ENCODE results near the gene OSBPL10.

The OSBPL10 gene

GRCh38 chr3:31945738-31946052 is 35.4 kb downstream of the OSBPL10 start:
- no peak for DNase-seq (ENCODE audit: extremely low read depth, low read depth)
- H3K4me3 ChIP-seq (replicated peaks; ENCODE audit: low read depth, low read length), result no peak overlapping the region
- TF ChIP-seq, protein P1, sequence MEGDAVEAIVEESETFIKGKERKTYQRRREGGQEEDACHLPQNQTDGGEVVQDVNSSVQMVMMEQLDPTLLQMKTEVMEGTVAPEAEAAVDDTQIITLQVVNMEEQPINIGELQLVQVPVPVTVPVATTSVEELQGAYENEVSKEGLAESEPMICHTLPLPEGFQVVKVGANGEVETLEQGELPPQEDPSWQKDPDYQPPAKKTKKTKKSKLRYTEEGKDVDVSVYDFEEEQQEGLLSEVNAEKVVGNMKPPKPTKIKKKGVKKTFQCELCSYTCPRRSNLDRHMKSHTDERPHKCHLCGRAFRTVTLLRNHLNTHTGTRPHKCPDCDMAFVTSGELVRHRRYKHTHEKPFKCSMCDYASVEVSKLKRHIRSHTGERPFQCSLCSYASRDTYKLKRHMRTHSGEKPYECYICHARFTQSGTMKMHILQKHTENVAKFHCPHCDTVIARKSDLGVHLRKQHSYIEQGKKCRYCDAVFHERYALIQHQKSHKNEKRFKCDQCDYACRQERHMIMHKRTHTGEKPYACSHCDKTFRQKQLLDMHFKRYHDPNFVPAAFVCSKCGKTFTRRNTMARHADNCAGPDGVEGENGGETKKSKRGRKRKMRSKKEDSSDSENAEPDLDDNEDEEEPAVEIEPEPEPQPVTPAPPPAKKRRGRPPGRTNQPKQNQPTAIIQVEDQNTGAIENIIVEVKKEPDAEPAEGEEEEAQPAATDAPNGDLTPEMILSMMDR (IDR thresholded peaks at IDR 0.05; ENCODE audit: low read depth, low read length, missing control alignments), result no peak

DNA sequence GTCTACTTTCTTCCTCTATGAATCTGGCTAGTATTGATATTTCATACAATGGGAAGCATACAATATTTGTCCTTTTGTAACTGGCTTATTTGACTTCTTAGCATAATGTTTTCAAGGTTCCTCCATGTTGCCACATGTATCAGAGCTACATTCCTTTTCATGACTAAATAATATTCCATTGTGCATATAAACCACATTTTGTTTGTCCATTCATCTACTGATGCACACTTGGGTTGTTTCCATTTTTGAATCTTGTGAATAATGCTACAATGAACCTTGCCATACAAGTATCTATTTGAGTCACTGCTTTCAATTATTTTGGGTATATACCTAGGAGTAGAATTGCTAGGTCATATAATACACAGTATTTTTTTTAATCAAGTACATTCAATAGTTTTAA is 38.0 kb downstream of the OSBPL10 start:
- TF ChIP-seq, protein P1 (IDR thresholded peaks at IDR 0.05; ENCODE audit: low read depth, low read length, missing control alignments), result no peak
- H3K4me3 ChIP-seq (replicated peaks; ENCODE audit: low read depth, low read length), result no peak overlapping the region

GRCh38 chr3:31942446-31942845 is 38.6 kb downstream of the OSBPL10 start:
- TF ChIP-seq, protein P1 (IDR thresholded peaks at IDR 0.05; ENCODE audit: low read depth, low read length, missing control alignments), result no peak
- DNase-seq (ENCODE audit: extremely low read depth, low read depth), result no peak
- no peak overlapping the region for H3K4me3 ChIP-seq (replicated peaks; ENCODE audit: low read depth, low read length)

More for the DNA sequence above, 38.0 kb downstream of the OSBPL10 start:
- DNase-seq (ENCODE audit: extremely low read depth, low read depth), result no peak

DNA sequence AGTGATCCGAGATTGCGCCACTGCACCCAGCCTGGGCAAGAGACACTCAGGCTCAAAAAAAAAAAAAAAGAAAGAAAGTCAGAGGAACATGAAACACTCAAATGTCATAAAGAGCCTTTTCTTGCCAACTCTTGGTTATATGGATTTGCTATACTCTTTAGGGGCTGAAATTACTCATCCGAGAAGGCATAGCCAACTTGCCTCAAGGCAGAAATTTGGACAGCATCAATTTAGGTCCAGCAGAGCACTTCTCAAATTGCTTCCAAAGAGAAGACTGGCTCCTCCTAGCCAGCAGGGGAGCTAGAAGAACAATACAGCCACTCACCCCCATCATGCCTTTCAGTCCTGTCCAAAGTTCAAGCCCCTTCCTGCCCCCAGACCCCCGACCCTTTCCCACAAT is 43.8 kb downstream of the OSBPL10 start:
- H3K4me3 ChIP-seq (replicated peaks; ENCODE audit: low read depth, low read length), result no peak overlapping the region
- TF ChIP-seq, protein P1 (IDR thresholded peaks at IDR 0.05; ENCODE audit: low read depth, low read length, missing control alignments), result no peak
- no peak for DNase-seq (ENCODE audit: extremely low read depth, low read depth)

- no peak for DNase-seq (ENCODE audit: extremely low read depth, low read depth)
- TF ChIP-seq, protein P1 (IDR thresholded peaks at IDR 0.05; ENCODE audit: low read depth, low read length, missing control alignments), result no peak
- no peak overlapping the region for H3K4me3 ChIP-seq (replicated peaks; ENCODE audit: low read depth, low read length)
These were observed 44.5 kb downstream of the OSBPL10 start for GRCh38 chr3:31936420-31937060.

DNA sequence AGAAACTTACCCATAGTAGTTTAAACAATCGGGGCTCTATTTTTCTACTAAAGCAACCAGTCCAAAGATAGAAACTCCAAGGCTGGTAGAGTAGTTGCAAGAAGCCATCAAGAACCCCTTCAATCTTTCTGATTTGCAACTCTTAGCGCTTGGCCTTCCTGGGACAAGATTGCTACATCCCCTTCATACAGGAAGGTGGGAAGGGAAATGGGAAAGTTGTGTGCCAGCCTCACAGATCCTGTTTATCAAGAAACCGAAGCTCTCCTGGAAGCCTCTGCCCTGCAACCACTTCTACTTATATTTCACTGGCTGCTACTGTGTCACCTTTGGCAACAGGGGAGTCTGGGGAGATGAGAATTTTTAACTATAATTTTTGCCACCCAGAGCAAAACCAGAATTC is 46.2 kb downstream of the OSBPL10 start:
- TF ChIP-seq, protein P1 (IDR thresholded peaks at IDR 0.05; ENCODE audit: low read depth, low read length, missing control alignments), result no peak
- no peak for DNase-seq (ENCODE audit: extremely low read depth, low read depth)
- no peak overlapping the region for H3K4me3 ChIP-seq (replicated peaks; ENCODE audit: low read depth, low read length)

DNA sequence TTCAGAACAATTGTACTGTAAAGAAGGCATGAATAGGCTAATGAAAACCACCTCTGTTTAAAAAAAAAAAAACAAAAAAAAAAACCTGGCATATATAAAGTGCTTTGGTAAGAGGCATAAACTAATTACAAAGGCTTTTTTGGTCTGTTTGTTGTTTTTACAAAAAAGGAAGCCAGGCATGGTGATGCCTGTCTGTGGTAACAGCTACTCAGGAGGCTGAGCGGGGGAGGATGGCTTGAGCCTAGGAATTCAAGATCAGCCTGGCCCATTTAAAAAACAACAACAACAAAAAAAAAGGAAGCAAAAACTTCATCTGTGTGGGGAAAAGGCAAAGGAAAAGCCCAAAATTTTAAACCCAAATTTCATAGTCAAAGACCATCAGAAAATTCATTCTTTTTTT is 47.0 kb downstream of the OSBPL10 start:
- DNase-seq (ENCODE audit: extremely low read depth, low read depth), result no peak
- TF ChIP-seq, protein P1 (IDR thresholded peaks at IDR 0.05; ENCODE audit: low read depth, low read length, missing control alignments), result no peak
- no peak overlapping the region for H3K4me3 ChIP-seq (replicated peaks; ENCODE audit: low read depth, low read length)

Data from HFF-Myc (cell line).